ENCODE measurements around the gene CALHM1. TPM values are rescaled to one million over a fixed set of nuclear protein-coding genes. Genes with fewer than 3 reads are reported as not detected.
"Not testable (repeated sequence)": the region's sequence is repeated elsewhere in the genome, so short reads cannot be mapped to it uniquely, and the experiment has no call there.

Gene CALHM1
- total RNA-seq, 2 donors from 2014 or later, result not detected

DNA sequence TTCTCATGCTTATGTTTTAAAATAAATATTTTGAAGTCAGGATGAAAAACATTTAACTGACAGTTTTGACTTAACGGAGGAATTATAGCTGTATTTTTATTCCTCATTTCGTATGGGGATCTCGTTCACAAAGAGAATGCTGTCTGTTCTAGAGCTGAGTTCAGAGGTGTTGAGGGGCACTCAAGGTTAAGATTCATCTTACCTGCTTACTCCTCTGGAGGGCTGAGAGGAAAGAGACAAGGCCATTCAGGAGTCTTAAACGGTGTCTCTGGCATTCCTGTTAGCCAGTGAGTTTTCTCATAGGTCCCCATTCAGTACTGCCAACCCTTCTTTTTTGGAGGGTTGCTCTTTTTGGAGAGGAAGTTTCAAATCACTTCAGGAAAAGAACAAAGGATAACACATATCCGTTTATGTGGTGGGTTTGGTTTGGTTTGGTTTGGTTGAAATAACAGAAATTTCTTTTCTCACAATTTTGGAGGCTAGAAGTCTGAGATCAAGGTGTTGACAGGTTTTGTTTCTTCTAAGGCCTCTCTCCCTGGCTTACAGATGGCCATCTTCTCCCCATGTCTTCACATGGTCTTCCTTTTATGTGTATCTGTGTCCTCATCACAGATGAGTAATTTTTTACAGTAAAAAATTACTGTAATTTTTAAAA lies 29.6 kb downstream of the CALHM1 start:
- TF ChIP-seq POLR2A (IDR thresholded peaks at IDR 0.05), result no peak
- TF ChIP-seq, protein P1, sequence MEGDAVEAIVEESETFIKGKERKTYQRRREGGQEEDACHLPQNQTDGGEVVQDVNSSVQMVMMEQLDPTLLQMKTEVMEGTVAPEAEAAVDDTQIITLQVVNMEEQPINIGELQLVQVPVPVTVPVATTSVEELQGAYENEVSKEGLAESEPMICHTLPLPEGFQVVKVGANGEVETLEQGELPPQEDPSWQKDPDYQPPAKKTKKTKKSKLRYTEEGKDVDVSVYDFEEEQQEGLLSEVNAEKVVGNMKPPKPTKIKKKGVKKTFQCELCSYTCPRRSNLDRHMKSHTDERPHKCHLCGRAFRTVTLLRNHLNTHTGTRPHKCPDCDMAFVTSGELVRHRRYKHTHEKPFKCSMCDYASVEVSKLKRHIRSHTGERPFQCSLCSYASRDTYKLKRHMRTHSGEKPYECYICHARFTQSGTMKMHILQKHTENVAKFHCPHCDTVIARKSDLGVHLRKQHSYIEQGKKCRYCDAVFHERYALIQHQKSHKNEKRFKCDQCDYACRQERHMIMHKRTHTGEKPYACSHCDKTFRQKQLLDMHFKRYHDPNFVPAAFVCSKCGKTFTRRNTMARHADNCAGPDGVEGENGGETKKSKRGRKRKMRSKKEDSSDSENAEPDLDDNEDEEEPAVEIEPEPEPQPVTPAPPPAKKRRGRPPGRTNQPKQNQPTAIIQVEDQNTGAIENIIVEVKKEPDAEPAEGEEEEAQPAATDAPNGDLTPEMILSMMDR (IDR thresholded peaks at IDR 0.05), result no peak
- H3K27ac ChIP-seq, result no peak overlapping the region
- no peak overlapping the region for H3K4me3 ChIP-seq
- DNase-seq (no peak), ATAC-seq (no peak)
- WGBS, 2 donors, result 66 to 73% methylated on average over 5 of the region's 5 CpGs
- intact Hi-C loops (cut with DNase I), result no loop called here
- H3K36me3 ChIP-seq (replicated peaks in 1 of 2; ENCODE audit: insufficient read depth in 1 of 2, low read depth in 2 of 2), result peaks cover 10 to 19% of the 10 kb centered on the region in 2 donors
- H3K27me3 ChIP-seq, result no peaks in the 10 kb centered on the region
- no peaks in the 10 kb centered on the region for H3K9me3 ChIP-seq
- H3K4me1 ChIP-seq, result no peaks in the 10 kb centered on the region

DNA sequence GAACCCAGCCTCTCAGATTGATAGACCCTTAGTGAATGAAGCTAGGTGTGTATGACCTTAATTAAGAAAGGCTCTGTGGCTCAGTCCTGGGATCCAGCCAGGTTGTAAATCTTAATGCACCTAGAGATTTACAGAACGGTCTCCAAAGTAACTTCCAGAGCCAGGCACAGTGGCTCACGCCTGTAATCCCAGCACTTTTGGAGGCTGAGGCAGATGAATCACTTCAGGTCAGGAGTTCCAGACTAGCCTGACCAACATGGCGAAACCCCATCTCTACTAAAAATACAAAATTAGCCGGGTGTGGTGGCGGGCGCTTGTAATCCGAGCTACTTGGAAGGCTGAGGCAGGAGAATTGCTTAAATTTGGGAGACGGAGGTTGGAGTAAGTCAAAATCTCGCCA lies 30.8 kb downstream of the CALHM1 start:
- H3K4me1 ChIP-seq, result no peaks in the 10 kb centered on the region
- no peak overlapping the region for H3K27ac ChIP-seq
- DNase-seq, result no peak
- intact Hi-C loops (cut with DNase I), result no loop called here
- TF ChIP-seq POLR2A (IDR thresholded peaks at IDR 0.05), result no peak
- TF ChIP-seq, protein P1 (IDR thresholded peaks at IDR 0.05), result no peak
- no peaks in the 10 kb centered on the region for H3K27me3 ChIP-seq
- ATAC-seq, result no peak
- H3K36me3 ChIP-seq (replicated peaks in 1 of 2; ENCODE audit: insufficient read depth in 1 of 2, low read depth in 2 of 2), result peaks cover 16 to 27% of the 10 kb centered on the region in 2 donors
- H3K9me3 ChIP-seq, result no peaks in the 10 kb centered on the region
- 90 to 94% methylated on average over 8 to 9 of the region's 9 CpGs for WGBS, 2 donors
- H3K4me3 ChIP-seq, result no peak overlapping the region

DNA sequence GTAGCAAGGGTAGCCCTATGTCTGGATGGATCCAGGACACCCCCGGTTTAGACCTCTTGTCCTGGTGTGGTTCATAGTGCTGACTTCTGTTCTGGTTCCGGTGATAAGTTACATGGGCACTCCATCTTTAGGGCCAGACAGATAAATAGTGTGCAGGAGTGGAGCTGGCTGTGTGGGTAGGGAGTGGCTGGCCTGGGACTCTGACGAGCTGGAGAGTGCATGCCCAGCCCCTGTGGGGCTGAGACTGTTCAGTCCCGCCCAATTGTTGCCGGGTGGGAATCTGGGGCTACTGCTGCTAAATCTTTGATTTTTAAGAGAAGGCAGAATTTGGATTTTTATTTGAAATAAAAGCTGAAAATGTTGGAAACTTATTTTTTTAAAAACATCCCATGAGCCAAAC lies 35.0 kb downstream of the CALHM1 start:
- Histone ChIP-seq H3K9me3 (no peaks in the 10 kb centered on the region), H3K27ac (no peak overlapping the region), H3K4me3 (no peak overlapping the region), H3K36me3 (replicated peaks in 1 of 2; ENCODE audit: insufficient read depth in 1 of 2, low read depth in 2 of 2) (peaks cover 16 to 49% of the 10 kb centered on the region in 2 donors), H3K27me3 (no peaks in the 10 kb centered on the region), H3K4me1 (no peaks in the 10 kb centered on the region)
- intact Hi-C loops (cut with DNase I), result loop anchor here (5.0 kb wide), 1 partner anchor 54 kb away; the partner anchor contains the start of gene CALHM3
- TF ChIP-seq, protein P1 (IDR thresholded peaks at IDR 0.05), result no peak
- no peak for TF ChIP-seq POLR2A (IDR thresholded peaks at IDR 0.05)
- DNase-seq, result no peak
- WGBS, 2 donors, result 88 to 93% methylated on average over 5 of the region's 5 CpGs
- no peak for ATAC-seq

DNA sequence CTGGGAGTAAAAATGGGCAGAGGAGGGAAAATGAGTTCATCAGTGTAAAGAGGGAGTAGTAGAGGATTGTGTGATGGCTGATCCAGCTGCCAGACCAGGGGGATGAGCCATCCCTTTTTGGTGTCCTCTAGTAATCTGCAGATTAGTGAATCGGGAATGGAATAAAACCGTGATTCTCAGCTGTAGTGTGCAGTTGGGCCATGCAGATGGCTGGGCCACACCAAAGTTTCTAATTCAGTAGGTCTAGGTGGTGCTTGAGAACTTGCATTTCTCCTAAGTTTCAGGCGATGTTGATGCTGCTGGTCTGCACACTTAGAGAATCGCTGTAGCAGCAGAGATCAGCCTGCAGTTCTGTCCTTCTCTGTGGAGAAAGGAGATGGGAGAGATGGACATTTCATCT lies 39.6 kb downstream of the CALHM1 start:
- ATAC-seq (no peak), DNase-seq (no peak)
- TF ChIP-seq, protein P1 (IDR thresholded peaks at IDR 0.05), result no peak
- Histone ChIP-seq H3K9me3 (no peaks in the 10 kb centered on the region), H3K27ac (no peak overlapping the region), H3K4me1 (no peaks in the 10 kb centered on the region), H3K36me3 (replicated peaks in 1 of 2; ENCODE audit: insufficient read depth in 1 of 2, low read depth in 2 of 2) (peaks cover 14 to 58% of the 10 kb centered on the region in 2 donors), H3K4me3 (no peak overlapping the region), H3K27me3 (no peaks in the 10 kb centered on the region)
- intact Hi-C loops (cut with DNase I), result loop anchor here (10.0 kb wide), 1 partner anchor 176 kb away; no protein-coding TSS in a partner anchor
- 93 to 97% methylated on average over 4 of the region's 4 CpGs for WGBS, 2 donors

DNA sequence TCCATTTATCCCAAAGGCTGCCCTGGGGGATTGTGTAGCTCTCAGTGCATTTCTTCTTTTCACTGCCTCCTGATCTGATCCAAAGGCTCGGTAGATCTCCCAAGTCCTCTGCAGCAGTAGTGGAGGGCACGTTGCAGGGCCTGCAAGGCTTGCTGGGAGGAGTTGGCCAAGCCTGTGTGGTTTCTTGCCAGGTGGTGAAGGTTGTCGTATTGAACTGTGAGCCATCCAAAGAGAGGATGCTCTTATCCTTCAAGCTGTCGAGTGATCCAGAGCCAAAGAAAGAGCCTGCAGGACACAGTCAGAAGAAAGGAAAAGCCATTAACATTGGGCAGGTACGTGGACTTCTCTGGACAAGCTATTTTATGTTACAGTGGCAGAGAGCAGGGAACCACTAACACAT lies 41.1 kb downstream of the CALHM1 start:
- no peak for ATAC-seq
- no peak for TF ChIP-seq POLR2A (IDR thresholded peaks at IDR 0.05)
- TF ChIP-seq, protein P1 (IDR thresholded peaks at IDR 0.05), result no peak
- Histone ChIP-seq H3K27me3 (no peaks in the 10 kb centered on the region), H3K4me3 (no peak overlapping the region), H3K27ac (no peak overlapping the region), H3K9me3 (no peaks in the 10 kb centered on the region), H3K4me1 (no peaks in the 10 kb centered on the region), H3K36me3 (replicated peaks in 1 of 2; ENCODE audit: insufficient read depth in 1 of 2, low read depth in 2 of 2) (peaks cover 13 to 56% of the 10 kb centered on the region in 2 donors)
- 90% methylated on average over 5 of the region's 5 CpGs for WGBS, 2 donors
- intact Hi-C loops (cut with DNase I), result loop anchor here (10.0 kb wide), 1 partner anchor 177 kb away; no protein-coding TSS in a partner anchor
- DNase-seq, result no peak

DNA sequence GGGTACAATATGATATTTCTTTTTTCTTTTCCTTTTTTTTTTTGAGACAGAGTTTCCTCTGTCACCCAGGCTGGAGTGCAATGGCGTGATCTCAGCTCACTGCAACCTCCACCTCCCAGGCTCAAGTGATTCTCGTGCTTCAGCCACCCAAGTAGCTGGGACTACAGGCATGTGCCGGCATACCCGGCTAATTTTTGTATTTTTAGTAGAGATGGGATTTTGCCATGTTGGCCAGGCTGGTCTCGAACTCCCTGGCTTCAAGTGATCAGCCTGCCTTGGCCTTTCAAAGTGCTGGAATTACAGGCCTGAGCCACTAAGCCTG lies 41.6 kb downstream of the CALHM1 start:
- DNase-seq, H3K27me3 ChIP-seq, ATAC-seq, H3K9me3 ChIP-seq, H3K4me3 ChIP-seq, H3K4me1 ChIP-seq, H3K27ac ChIP-seq: not testable (repeated sequence)
- 79 to 85% methylated on average over 5 of the region's 5 CpGs for WGBS, 2 donors
- peaks cover 13 to 55% of the 10 kb centered on the region in 2 donors for H3K36me3 ChIP-seq (replicated peaks in 1 of 2; ENCODE audit: insufficient read depth in 1 of 2, low read depth in 2 of 2)
- intact Hi-C loops (cut with DNase I), result loop anchor here (10.0 kb wide), 1 partner anchor 178 kb away; no protein-coding TSS in a partner anchor

All from body of pancreas (tissue), 4 donors.